A673 (cell line): Measurements from ENCODE around the gene MON2.

Experiments used
- CTCF ChIP-seq: fragments of 300-800, 200-600 bp; sonication (generic); conservative IDR thresholded peaks from 2 replicates; pipeline ENCODE4 v1.5.1; 2017; ENCODE audit warnings: low read depth, mild to moderate bottlenecking, antibody characterized with exemption, low read length, moderate library complexity, mixed read lengths
- EZH2 ChIP-seq: fragments of 200-600 bp; sonication (generic); IDR thresholded peaks from 2 replicates; pipeline ENCODE4 v1.6.1; 2017; ENCODE audit warnings: borderline replicate concordance, low read depth, mild to moderate bottlenecking, mixed read lengths, antibody characterized with exemption, low read length; ENCODE audit not compliant: poor library complexity, severe bottlenecking

DNA sequence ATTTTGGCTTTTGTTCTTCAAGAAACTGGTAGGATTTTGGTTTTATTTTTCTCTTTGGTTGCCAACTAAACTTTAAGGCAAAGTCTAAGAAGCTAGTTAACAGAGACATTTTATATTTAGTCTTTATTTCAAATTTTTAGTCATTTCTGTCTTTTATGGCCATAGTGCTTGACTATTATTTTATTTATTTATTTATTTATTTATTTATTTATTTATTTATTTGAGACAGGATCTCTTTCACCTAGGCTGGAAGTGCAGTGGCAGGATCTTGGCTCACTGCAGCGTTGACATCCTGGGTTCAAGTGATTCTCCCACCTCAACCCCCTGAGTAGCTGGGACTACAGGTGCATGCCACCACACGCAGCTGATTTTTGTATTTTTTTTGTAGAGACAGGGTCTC lies 3.1 kb downstream of the MON2 start:
- no peak for TF ChIP-seq EZH2
- TF ChIP-seq CTCF: no peak
